ENCODE data around the gene TNK2.

- TF ChIP-seq CTCF (optimal IDR thresholded peaks at IDR 0.05 in 1 of 3, IDR thresholded peaks at IDR 0.05 in 1 of 3, conservative IDR thresholded peaks at IDR 0.05 in 1 of 3; ENCODE audit: extremely low read depth in 1 of 3, insufficient read depth in 2 of 3, low read length in 3 of 3) (no peak), EZH2 (IDR thresholded peaks at IDR 0.05; ENCODE audit: low read length) (no peak)
Observed at GRCh38 chr3:195872800-195873199, 35.6 kb downstream of the TNK2 start.

Measured in keratinocyte (primary cell).